Thyroid gland (tissue), 4 donors: Measurements from ENCODE around the gene DVL2.

Experiments used
- CTCF ChIP-seq, 6 experiments: fragments of 200-600 bp in 3 of 6; fragments of 450-650 bp in 3 of 6; sonication (generic) in 3 of 6; IDR thresholded peaks; one replicate each; pipeline ENCODE4 v1.5.1; 2016 to 2019; ENCODE audit warnings: antibody characterized with exemption in 6 of 6, mild to moderate bottlenecking in 2 of 6, inconsistent platforms in 1 of 6, moderate library complexity in 1 of 6
- POLR2A ChIP-seq, 2 donors: fragments of 450-650 bp; IDR thresholded peaks; one replicate each; pipeline ENCODE4 v1.6.1; 2017; ENCODE audit warnings: antibody characterized with exemption in 2 of 2, mild to moderate bottlenecking in 2 of 2, moderate library complexity in 1 of 2

- TF ChIP-seq CTCF (IDR thresholded peaks at IDR 0.05): no peak
- no peak for TF ChIP-seq POLR2A (IDR thresholded peaks at IDR 0.05)
Measured at GRCh38 chr17:7221278-7222092, 12.8 kb downstream of the DVL2 start.
